ENCODE data around the gene WARS2.

The WARS2 gene

GRCh38 chr1:119081700-119082099, 58.8 kb downstream of the WARS2 start:
- Mint-ChIP-seq H3K9me3 (peaks cover 5% of the 10 kb centered on the region), H3K27me3 (ENCODE audit: low read depth) (no peaks in the 10 kb centered on the region), H3K36me3 (ENCODE audit: low read depth) (no peaks in the 10 kb centered on the region), H3K4me1 (peaks cover 8% of the 10 kb centered on the region), H3K27ac (no peak overlapping the region), H3K4me3 (no peak overlapping the region)
- no peak for TF ChIP-seq CTCF (IDR thresholded peaks at IDR 0.05; ENCODE audit: unreplicated experiment in 3 of 3)

DNA sequence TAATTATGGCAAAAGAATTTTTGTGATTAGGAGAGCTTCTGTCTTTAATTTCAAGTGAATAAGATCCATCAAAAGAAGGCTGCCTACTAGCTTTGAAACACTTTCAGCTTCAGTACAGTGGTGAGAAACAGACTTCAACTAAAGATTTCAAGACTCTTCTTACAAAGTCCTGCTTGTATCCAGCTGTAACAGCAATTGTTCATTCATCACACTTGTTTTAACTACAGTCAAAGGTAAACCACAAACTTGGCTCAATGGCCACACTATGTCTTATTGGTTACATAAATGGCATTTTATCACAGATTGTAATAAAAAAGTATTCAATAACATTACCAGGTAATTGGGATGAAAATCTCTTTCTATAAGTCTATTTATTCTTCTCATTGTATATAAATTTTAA, 59.2 kb downstream of the WARS2 start:
- H3K27ac Mint-ChIP-seq = no peak overlapping the region
- TF ChIP-seq CTCF (IDR thresholded peaks at IDR 0.05; ENCODE audit: unreplicated experiment in 3 of 3) = no peak
- peaks cover 8% of the 10 kb centered on the region for H3K4me1 Mint-ChIP-seq
- H3K36me3 Mint-ChIP-seq (ENCODE audit: low read depth) = peaks cover under 1% of the 10 kb centered on the region
- H3K4me3 Mint-ChIP-seq = no peak overlapping the region
- H3K27me3 Mint-ChIP-seq (ENCODE audit: low read depth) = no peaks in the 10 kb centered on the region
- H3K9me3 Mint-ChIP-seq = peaks cover 5% of the 10 kb centered on the region

DNA sequence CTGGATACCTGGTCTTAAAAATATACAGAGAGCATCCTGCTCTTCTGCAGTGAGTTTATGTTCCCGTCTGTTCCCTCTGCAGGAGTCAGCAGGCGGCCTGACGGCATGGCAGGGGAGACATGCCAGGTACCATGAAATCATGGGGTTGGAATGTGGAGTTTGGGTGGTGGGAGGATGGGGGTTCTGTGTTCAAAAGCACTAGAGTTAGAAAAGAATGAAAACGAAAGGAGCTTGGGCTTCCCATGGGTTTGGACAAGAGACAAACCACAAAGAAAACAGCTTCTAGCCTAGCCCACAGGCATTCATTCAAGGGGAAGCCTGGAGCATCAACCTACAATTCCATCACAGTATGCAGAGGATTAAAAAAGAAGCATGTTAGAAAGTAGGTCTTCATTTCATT, 59.9 kb downstream of the WARS2 start:
- Mint-ChIP-seq H3K27me3 (ENCODE audit: low read depth) (no peaks in the 10 kb centered on the region), H3K9me3 (peaks cover 5% of the 10 kb centered on the region), H3K27ac (no peak overlapping the region), H3K36me3 (ENCODE audit: low read depth) (peaks cover 7% of the 10 kb centered on the region), H3K4me1 (peaks cover 7% of the 10 kb centered on the region), H3K4me3 (no peak overlapping the region)
- no peak for TF ChIP-seq CTCF (IDR thresholded peaks at IDR 0.05; ENCODE audit: unreplicated experiment in 3 of 3)

GRCh38 chr1:119079881-119080280, 60.6 kb downstream of the WARS2 start:
- Mint-ChIP-seq H3K27me3 (ENCODE audit: low read depth) (no peaks in the 10 kb centered on the region), H3K4me3 (no peak overlapping the region), H3K9me3 (peaks cover 5% of the 10 kb centered on the region), H3K4me1 (no peaks in the 10 kb centered on the region), H3K27ac (no peak overlapping the region), H3K36me3 (ENCODE audit: low read depth) (peaks cover 7% of the 10 kb centered on the region)
- no peak for TF ChIP-seq CTCF (IDR thresholded peaks at IDR 0.05; ENCODE audit: unreplicated experiment in 3 of 3)

DNA sequence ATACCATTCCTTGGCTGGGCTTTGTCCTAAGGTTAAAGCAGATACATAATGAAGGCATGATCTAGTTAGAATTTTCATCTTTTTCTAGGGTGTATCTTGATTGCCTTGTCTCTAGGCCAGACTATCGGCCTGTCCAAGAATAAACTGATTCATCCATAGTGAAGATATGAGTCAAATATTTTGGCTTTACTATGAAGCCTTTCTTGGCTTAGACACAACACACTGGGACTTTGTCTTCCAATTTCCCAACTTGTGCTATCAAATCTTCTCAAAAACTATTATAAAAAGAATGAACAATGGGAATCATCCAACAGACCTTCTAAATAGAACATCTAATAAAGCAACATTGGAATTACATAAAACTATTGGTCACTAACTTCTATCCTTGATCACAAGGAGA, 64.8 kb downstream of the WARS2 start:
- Mint-ChIP-seq H3K4me1 (no peaks in the 10 kb centered on the region), H3K27me3 (ENCODE audit: low read depth) (no peaks in the 10 kb centered on the region), H3K9me3 (peaks cover 5% of the 10 kb centered on the region), H3K27ac (no peak overlapping the region), H3K36me3 (ENCODE audit: low read depth) (peaks cover 22% of the 10 kb centered on the region), H3K4me3 (no peak overlapping the region)
- no peak for TF ChIP-seq CTCF (IDR thresholded peaks at IDR 0.05; ENCODE audit: unreplicated experiment in 3 of 3)

- TF ChIP-seq CTCF (IDR thresholded peaks at IDR 0.05; ENCODE audit: unreplicated experiment in 3 of 3) = no peak
These were observed 69.1 kb downstream of the WARS2 start for GRCh38 chr1:119071321-119071720.

More at GRCh38 chr1:119071321-119071720, 69.1 kb downstream of the WARS2 start:
- H3K36me3 Mint-ChIP-seq (ENCODE audit: low read depth) = peaks cover 22% of the 10 kb centered on the region
- H3K9me3 Mint-ChIP-seq = no peaks in the 10 kb centered on the region
- no peaks in the 10 kb centered on the region for H3K27me3 Mint-ChIP-seq (ENCODE audit: low read depth)
- H3K27ac Mint-ChIP-seq = no peak overlapping the region
- no peaks in the 10 kb centered on the region for H3K4me1 Mint-ChIP-seq
- no peak overlapping the region for H3K4me3 Mint-ChIP-seq

All from nephron (organoid).